ENCODE measurements around the gene LSS.

The LSS gene

GRCh38 chr21:46161633-46162592 lies 66.7 kb downstream of the LSS start:
- Histone ChIP-seq H3K27me3 (ENCODE audit: control insufficient read depth in 1 of 2, insufficient read depth in 1 of 2, low read length in 2 of 2) (no peaks in the 10 kb centered on the region), H2BK120ac (ENCODE audit: low read depth, low read length) (no peak overlapping the region), H4K8ac (ENCODE audit: low read length) (no peak overlapping the region), H3K4me1 (ENCODE audit: control insufficient read depth, insufficient read depth, low read depth, low read length) (no peaks in the 10 kb centered on the region), H3K23ac (ENCODE audit: low read length in 2 of 2) (no peak overlapping the region), H3K9me3 (ENCODE audit: control insufficient read depth, low read length) (no peaks in the 10 kb centered on the region), H3K79me1 (replicated peaks; ENCODE audit: low read length, poor library complexity, severe bottlenecking) (peaks cover 2% of the 10 kb centered on the region), H2AK5ac (ENCODE audit: low read length, severe bottlenecking) (no peak overlapping the region), H3K4me3 (ENCODE audit: insufficient read depth in 1 of 2, low read depth in 1 of 2, low read length in 2 of 2) (no peak overlapping the region), H3K4ac (ENCODE audit: low read depth in 1 of 2, low read length in 2 of 2) (no peak overlapping the region), H4K91ac (ENCODE audit: low read length) (no peak overlapping the region), H2BK15ac (ENCODE audit: low read depth, poor library complexity, severe bottlenecking) (no peak overlapping the region), H2AFZ (ENCODE audit: low read depth, low read length) (no peak overlapping the region), H3K27ac (ENCODE audit: low read length, poor library complexity, severe bottlenecking) (no peak overlapping the region), H2BK12ac (ENCODE audit: low read length in 2 of 2) (no peak overlapping the region), H3K18ac (ENCODE audit: low read depth in 1 of 2, low read length in 2 of 2) (no peak overlapping the region), H3K14ac (ENCODE audit: low read length in 2 of 2) (no peak overlapping the region), H3K36me3 (ENCODE audit: control insufficient read depth in 1 of 2, insufficient read depth in 2 of 2, low read depth in 1 of 2, low read length in 2 of 2) (peaks cover 2 to 34% of the 10 kb centered on the region in 2 experiments), H2BK5ac (ENCODE audit: low read depth, low read length, poor library complexity, severe bottlenecking) (no peak overlapping the region), H3K9ac (ENCODE audit: low read length) (no peak overlapping the region), H3K4me2 (ENCODE audit: low read length, poor library complexity, severe bottlenecking) (no peak overlapping the region)
- DNase-seq: no peak
- 96% methylated on average over 66 of the region's 72 CpGs for WGBS

GRCh38 chr21:46160907-46161632 lies 67.5 kb downstream of the LSS start:
- Histone ChIP-seq H3K14ac (ENCODE audit: low read length in 2 of 2) (no peak overlapping the region), H3K18ac (ENCODE audit: low read depth in 1 of 2, low read length in 2 of 2) (no peak overlapping the region), H2BK120ac (ENCODE audit: low read depth, low read length) (no peak overlapping the region), H3K9me3 (ENCODE audit: control insufficient read depth, low read length) (no peaks in the 10 kb centered on the region), H3K79me1 (replicated peaks; ENCODE audit: low read length, poor library complexity, severe bottlenecking) (peaks cover 2% of the 10 kb centered on the region), H3K4ac (ENCODE audit: low read depth in 1 of 2, low read length in 2 of 2) (no peak overlapping the region), H2AK5ac (ENCODE audit: low read length, severe bottlenecking) (no peak overlapping the region), H2BK12ac (ENCODE audit: low read length in 2 of 2) (no peak overlapping the region), H2BK5ac (ENCODE audit: low read depth, low read length, poor library complexity, severe bottlenecking) (no peak overlapping the region), H3K4me2 (ENCODE audit: low read length, poor library complexity, severe bottlenecking) (no peak overlapping the region), H4K8ac (ENCODE audit: low read length) (no peak overlapping the region), H3K23ac (ENCODE audit: low read length in 2 of 2) (no peak overlapping the region), H3K36me3 (ENCODE audit: control insufficient read depth in 1 of 2, insufficient read depth in 2 of 2, low read depth in 1 of 2, low read length in 2 of 2) (peaks cover 4 to 37% of the 10 kb centered on the region in 2 experiments), H3K4me1 (ENCODE audit: control insufficient read depth, insufficient read depth, low read depth, low read length) (peaks cover 1% of the 10 kb centered on the region), H2BK15ac (ENCODE audit: low read depth, poor library complexity, severe bottlenecking) (no peak overlapping the region), H3K27me3 (ENCODE audit: control insufficient read depth in 1 of 2, insufficient read depth in 1 of 2, low read length in 2 of 2) (no peaks in the 10 kb centered on the region), H4K91ac (ENCODE audit: low read length) (peak overlapping the region; percentile 3), H3K4me3 (ENCODE audit: insufficient read depth in 1 of 2, low read depth in 1 of 2, low read length in 2 of 2) (no peak overlapping the region), H3K27ac (ENCODE audit: low read length, poor library complexity, severe bottlenecking) (no peak overlapping the region), H2AFZ (ENCODE audit: low read depth, low read length) (no peak overlapping the region), H3K9ac (ENCODE audit: low read length) (no peak overlapping the region)
- 98% methylated on average over 61 of the region's 72 CpGs for WGBS
- DNase-seq: no peak

- Histone ChIP-seq H2BK120ac (ENCODE audit: low read depth, low read length) (no peak overlapping the region), H2BK12ac (ENCODE audit: low read length in 2 of 2) (no peak overlapping the region), H3K9ac (ENCODE audit: low read length) (no peak overlapping the region), H4K8ac (ENCODE audit: low read length) (no peak overlapping the region), H2BK15ac (ENCODE audit: low read depth, poor library complexity, severe bottlenecking) (no peak overlapping the region), H3K4me1 (ENCODE audit: control insufficient read depth, insufficient read depth, low read depth, low read length) (peaks cover 6% of the 10 kb centered on the region), H3K14ac (ENCODE audit: low read length in 2 of 2) (no peak overlapping the region), H3K18ac (ENCODE audit: low read depth in 1 of 2, low read length in 2 of 2) (no peak overlapping the region), H3K9me3 (ENCODE audit: control insufficient read depth, low read length) (no peaks in the 10 kb centered on the region), H2AFZ (ENCODE audit: low read depth, low read length) (no peak overlapping the region), H3K4ac (ENCODE audit: low read depth in 1 of 2, low read length in 2 of 2) (no peak overlapping the region), H3K79me1 (replicated peaks; ENCODE audit: low read length, poor library complexity, severe bottlenecking) (peaks cover 2% of the 10 kb centered on the region), H3K27ac (ENCODE audit: low read length, poor library complexity, severe bottlenecking) (no peak overlapping the region), H2BK5ac (ENCODE audit: low read depth, low read length, poor library complexity, severe bottlenecking) (no peak overlapping the region), H3K4me3 (ENCODE audit: insufficient read depth in 1 of 2, low read depth in 1 of 2, low read length in 2 of 2) (no peak overlapping the region), H3K4me2 (ENCODE audit: low read length, poor library complexity, severe bottlenecking) (no peak overlapping the region), H3K36me3 (ENCODE audit: control insufficient read depth in 1 of 2, insufficient read depth in 2 of 2, low read depth in 1 of 2, low read length in 2 of 2) (peaks cover 6 to 42% of the 10 kb centered on the region in 2 experiments), H3K27me3 (ENCODE audit: control insufficient read depth in 1 of 2, insufficient read depth in 1 of 2, low read length in 2 of 2) (no peaks in the 10 kb centered on the region), H2AK5ac (ENCODE audit: low read length, severe bottlenecking) (no peak overlapping the region), H4K91ac (ENCODE audit: low read length) (no peak overlapping the region), H3K23ac (ENCODE audit: low read length in 2 of 2) (no peak overlapping the region)
- no peak for DNase-seq
- WGBS: 98% methylated on average over 20 of the region's 22 CpGs
Observed at GRCh38 chr21:46160657-46160906, 68.0 kb downstream of the LSS start.

GRCh38 chr21:46159841-46160656 lies 68.5 kb downstream of the LSS start:
- H2AFZ ChIP-seq (ENCODE audit: low read depth, low read length): no peak overlapping the region
- H2BK12ac ChIP-seq (ENCODE audit: low read length in 2 of 2): no peak overlapping the region
- H3K18ac ChIP-seq (ENCODE audit: low read depth in 1 of 2, low read length in 2 of 2): no peak overlapping the region
- H3K79me1 ChIP-seq (replicated peaks; ENCODE audit: low read length, poor library complexity, severe bottlenecking): peaks cover 2% of the 10 kb centered on the region
- H3K4me3 ChIP-seq (ENCODE audit: insufficient read depth in 1 of 2, low read depth in 1 of 2, low read length in 2 of 2): peak overlapping the region in 1 of 2 experiments; percentile 35
- H3K14ac ChIP-seq (ENCODE audit: low read length in 2 of 2): no peak overlapping the region
- peaks cover 11% of the 10 kb centered on the region for H3K4me1 ChIP-seq (ENCODE audit: control insufficient read depth, insufficient read depth, low read depth, low read length)
- H4K8ac ChIP-seq (ENCODE audit: low read length): no peak overlapping the region
- no peak overlapping the region for H3K9ac ChIP-seq (ENCODE audit: low read length)
- no peak for DNase-seq
- peaks cover 6 to 42% of the 10 kb centered on the region in 2 experiments for H3K36me3 ChIP-seq (ENCODE audit: control insufficient read depth in 1 of 2, insufficient read depth in 2 of 2, low read depth in 1 of 2, low read length in 2 of 2)
- H3K4ac ChIP-seq (ENCODE audit: low read depth in 1 of 2, low read length in 2 of 2): no peak overlapping the region
- no peak overlapping the region for H3K4me2 ChIP-seq (ENCODE audit: low read length, poor library complexity, severe bottlenecking)
- no peak overlapping the region for H2BK15ac ChIP-seq (ENCODE audit: low read depth, poor library complexity, severe bottlenecking)
- no peak overlapping the region for H3K23ac ChIP-seq (ENCODE audit: low read length in 2 of 2)
- H2BK120ac ChIP-seq (ENCODE audit: low read depth, low read length): no peak overlapping the region
- no peaks in the 10 kb centered on the region for H3K9me3 ChIP-seq (ENCODE audit: control insufficient read depth, low read length)
- no peaks in the 10 kb centered on the region for H3K27me3 ChIP-seq (ENCODE audit: control insufficient read depth in 1 of 2, insufficient read depth in 1 of 2, low read length in 2 of 2)
- 98% methylated on average over 27 of the region's 32 CpGs for WGBS
- no peak overlapping the region for H2BK5ac ChIP-seq (ENCODE audit: low read depth, low read length, poor library complexity, severe bottlenecking)
- no peak overlapping the region for H4K91ac ChIP-seq (ENCODE audit: low read length)
- H2AK5ac ChIP-seq (ENCODE audit: low read length, severe bottlenecking): no peak overlapping the region
- H3K27ac ChIP-seq (ENCODE audit: low read length, poor library complexity, severe bottlenecking): no peak overlapping the region

Data from mesenchymal stem cell (in vitro differentiated cells and primary cell).